Right kidney (tissue), 1 donor: Measurements from ENCODE around the gene EFNA2.

Experiments
- DNase-seq: peaks from one replicate; pipeline ENCODE4 v3.0.0-alpha.2; 2016

EFNA2 gene

DNA sequence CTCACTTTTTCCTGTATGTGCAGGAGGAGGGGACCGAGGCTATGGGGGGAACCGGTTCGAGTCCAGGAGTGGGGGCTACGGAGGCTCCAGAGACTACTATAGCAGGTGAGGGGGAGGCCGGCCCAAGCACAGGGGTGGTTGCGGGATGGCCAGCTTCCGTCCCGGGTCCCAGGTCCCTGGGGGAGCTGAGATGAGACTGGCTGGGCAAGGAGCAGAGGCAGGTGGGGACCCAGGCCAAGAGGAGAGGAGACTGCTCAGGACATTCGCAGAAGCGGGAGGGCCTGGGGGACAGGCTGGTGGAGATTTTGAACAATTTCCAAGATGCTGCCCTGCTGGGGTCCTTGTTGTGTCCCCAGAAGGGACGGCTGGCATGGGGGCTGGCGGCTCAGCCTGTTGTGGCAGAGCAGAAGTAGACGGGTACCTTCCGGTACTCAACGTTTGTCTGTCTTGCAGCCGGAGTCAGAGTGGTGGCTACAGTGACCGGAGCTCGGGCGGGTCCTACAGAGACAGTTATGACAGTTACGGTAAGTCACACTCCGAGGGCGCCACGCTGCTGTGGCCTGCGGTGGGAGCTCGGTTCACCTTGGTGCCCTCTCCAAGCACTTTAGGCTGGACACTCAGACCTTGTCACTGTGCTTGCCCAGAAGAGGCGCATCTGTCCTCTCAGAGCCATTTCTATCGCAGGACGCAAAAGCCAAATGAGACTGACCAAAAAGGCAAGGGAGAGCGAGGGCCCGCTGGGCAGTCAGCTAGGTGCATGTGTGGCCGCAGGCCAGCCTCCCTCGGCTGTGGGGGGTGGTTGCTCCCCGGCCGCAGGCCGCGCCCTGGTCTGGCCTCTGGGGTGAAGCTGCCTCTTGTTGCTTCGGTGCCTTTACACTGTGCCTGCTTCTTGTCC is 13.9 kb upstream of the EFNA2 start:
- no peak for DNase-seq

DNA sequence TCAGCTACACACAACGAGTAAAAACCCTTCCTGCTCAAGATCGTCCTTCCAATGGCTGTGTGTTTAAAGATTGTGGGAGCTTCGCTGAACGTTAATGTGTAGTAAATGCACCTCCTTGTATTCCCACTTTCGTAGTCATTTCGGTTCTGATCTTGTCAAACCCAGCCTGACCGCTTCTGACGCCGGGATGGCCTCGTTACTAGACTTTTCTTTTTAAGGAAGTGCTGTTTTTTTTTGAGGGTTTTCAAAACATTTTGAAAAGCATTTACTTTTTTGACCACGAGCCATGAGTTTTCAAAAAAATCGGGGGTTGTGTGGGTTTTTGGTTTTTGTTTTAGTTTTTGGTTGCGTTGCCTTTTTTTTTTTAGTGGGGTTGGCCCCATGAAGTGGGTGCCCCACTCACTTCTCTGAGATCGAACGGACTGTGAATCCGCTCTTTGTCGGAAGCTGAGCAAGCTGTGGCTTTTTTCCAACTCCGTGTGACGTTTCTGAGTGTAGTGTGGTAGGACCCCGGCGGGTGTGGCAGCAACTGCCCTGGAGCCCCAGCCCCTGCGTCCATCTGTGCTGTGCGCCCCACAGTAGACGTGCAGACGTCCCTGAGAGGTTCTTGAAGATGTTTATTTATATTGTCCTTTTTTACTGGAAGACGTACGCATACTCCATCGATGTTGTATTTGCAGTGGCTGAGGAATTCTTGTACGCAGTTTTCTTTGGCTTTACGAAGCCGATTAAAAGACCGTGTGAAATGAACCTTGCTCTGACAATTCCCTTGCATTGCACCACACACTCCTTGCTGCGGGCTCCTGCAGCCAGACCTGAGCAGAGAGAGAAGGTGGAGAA is 13.0 kb upstream of the EFNA2 start:
- DNase-seq: no peak

DNA sequence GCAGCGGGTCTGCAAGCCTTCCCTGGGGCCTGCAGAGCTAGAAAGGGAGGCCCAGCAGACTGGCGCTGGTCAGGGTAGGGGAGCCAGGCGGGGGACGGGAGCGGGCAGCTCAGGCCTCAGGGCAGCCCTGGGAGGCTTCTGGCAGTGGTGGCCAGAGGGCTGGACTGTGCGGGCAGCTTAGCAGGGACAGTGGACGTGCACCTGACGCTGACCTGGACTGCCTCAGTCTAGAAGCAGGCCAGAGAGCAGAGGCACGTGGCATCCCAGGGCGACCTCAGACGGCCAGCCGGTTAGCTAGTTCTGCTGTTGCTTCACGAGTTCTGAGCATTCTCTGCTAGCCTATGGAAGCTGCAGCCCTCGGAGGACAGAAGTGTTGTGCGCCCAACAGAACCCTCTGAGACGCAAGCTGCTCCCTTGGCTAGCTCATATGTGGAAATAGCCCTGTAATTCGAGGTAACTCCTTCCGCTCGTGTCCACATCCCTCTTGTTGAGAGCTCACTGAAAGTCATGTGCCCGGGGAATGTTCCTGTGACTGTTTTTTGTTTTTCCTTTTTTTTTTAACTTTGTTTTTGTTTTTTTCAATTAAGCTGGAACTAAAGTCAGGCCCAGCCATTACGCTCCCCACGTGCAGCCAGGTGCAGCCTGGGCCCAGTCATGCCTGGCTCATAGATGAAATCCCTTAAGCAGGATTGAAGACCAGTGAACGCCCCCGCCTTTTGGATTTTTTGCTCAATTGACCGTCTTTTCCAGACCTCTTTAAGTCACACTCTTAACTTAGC is 12.2 kb upstream of the EFNA2 start:
- no peak for DNase-seq

DNA sequence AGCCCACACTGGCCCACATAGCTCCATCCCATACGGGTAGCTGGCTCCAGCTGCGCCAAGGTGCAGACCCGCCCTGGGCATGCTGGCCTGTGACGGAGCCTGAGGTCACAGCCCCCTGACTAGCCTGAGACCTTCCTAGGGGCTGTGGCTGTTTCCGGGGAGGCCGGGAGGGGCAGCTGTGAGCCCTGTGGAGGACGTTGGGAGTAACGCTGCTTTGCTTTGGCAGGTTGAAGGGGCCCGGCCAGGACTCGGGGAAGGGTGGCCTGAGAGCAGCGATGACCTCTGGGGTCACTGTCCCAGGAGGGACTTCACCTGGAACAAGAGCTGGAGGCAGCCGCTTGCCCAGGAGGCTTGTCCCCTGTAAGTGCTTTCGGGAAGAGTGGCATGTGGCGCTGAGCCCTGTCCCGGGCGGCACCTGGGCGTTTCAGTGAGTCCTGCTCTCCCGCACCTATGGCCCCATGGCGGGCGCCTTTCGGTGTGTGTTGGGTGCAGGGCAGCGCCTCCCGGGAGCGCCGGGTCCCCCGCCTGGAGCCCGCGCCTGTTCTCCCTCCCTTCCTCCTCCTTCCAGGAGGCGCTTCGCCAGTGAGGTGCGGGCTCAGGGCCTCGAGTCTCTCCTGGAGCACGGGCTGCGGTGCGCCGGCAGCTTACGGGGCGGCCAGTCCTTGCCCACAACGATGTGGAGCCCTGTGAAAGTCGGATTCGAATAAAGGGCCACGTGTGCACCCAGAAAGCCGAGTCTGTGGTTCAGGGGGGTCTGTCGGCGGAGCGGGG is 11.4 kb upstream of the EFNA2 start:
- no peak for DNase-seq

DNA sequence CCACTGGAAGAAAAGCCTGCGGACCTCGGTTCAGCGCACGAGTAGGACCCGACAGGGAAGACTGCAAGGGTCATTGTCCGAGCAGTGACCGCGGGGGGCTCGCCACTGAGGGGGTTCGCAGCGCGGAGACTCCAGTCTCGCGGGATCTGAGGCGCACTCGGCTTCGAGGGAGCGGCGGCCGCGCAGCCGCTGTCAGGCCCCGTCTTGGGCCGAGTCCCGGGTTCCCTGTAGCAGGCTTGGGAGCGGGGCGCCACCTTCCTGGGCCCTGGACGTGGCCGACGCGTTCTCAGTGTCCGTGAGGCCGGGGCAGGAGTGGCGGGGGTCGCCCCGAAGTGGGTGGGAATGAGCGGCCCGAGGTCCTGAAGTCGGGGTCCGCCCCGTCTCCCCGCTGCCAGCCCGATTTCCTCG is 10.8 kb upstream of the EFNA2 start:
- DNase-seq: no peak

DNA sequence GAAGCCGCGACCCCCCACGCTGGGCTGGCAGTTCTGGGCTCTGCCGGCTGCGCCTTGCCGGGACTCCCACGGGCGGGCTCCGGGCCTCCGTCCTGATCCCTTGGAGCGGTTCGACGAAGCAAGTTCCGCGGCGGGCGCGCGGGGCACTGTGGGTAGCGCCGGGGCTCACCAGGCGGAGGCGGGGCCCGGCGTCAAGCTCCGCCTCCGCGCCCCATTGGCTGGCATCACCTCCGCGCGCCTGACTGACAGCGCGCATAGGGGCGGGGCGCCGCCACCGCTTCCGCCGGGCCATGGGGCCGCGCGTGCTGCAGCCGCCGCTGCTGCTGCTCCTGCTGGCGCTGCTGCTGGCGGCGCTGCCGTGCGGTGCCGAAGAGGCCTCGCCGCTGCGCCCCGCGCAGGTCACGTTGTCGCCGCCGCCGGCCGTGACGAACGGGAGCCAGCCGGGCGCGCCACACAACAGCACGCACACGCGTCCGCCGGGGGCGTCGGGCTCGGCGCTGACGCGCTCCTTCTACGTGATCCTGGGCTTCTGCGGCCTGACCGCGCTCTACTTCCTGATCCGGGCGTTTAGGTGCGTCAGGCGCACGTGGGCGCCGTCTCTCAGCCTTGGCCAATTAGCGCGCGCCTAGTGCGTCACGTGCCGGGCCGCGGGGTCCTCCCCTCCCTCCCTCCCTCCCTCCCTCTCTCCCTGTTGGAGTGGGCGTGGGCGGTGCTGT is 10.3 kb upstream of the EFNA2 start, which contains the start of gene FAM174C:
Gene FAM174C, plus strand, starts transcription at position 271 of the 716 bp plus-strand sequence. Its CDS starts 20 bp downstream, at position 291.
- DNase-seq: peak; percentile 90

DNA sequence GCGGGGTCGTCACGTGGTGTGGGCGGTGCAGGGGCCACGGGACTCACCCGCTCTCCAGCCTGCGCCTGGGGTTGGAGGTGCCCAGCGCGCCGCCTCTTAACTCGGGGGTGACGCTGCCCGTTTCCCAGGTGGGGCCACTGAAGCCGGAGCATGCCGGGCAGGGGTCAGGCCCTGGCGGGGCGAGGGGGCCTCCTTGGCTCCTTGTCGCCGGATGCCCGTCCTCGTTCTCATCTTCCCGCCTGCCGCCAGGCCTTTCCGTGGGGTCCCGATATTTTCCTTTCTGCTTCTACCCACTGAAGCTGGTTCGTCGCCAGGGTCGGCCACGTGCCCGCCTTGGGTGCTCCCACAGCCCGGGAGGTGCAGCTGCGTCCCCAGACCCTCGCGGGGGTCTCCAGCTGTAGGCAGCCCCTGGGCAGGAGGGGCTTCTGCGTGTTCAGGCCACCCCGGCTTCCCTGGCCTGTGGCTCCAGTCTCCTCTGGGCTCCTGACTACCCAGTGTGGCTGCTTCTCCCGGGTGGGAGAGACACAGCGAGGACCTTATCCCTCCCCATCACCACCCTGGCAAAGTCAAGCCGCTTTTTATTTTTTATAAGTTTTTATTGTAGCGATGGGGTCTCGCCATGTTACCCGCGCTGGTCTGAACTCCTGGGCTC is 9.6 kb upstream of the EFNA2 start:
- no peak for DNase-seq

DNA sequence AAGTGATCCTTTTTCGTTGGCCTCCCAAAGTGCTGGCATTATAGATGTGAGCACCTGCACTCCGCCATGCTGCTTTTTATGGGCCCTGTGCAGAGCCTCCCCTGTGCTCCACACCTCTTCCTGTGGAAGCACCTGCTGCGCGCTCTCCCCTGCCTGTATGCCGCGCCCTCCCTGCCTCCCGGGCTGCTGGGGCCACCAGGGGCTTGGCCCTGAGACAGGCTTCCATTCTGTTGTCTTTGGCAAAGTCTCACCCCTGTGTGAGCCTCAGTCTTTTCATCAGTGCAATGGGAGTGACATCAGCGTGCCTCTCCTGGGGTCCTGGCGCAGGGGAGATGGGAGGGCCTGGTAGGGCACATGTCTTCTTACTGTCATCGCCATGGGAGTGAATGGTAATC is 9.0 kb upstream of the EFNA2 start:
- DNase-seq: no peak

DNA sequence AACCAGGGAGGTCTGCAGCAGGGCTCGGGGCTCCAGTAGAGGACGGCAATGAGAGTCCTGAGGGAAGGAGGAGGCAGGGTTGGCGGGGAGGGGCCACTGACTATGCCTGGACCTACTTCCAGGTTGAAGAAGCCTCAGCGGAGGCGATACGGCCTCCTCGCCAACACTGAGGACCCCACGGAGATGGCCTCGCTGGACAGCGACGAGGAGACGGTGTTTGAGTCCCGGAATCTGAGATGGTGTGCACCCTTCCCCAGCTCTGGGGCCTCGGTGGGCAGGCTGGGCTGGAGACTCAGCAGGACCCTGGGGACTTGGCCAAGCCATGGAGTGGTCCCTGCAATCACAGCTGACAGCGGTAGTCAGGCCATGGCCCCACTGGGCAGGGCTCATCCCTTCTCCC is 8.6 kb upstream of the EFNA2 start:
- no peak for DNase-seq

DNA sequence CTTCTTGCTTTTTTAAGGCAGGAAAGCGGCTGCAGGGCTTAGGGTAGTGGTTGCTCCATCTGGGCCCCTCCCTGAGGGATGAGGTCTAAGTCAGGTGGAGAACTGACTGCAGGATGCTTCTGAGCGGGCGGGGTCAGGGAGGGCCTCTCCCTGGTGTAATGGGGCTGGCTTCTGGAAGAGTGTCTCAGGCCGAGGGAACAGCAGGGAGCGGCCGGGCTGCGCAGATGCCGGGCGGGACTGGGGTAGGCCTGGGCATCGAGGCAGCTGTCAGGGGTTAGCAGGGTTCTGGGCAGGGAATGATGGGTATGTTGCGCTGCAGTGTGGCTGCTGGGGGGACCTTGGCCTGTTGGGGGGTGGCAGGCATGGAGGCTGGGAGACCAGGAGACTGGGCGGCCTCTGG is 7.6 kb upstream of the EFNA2 start:
- no peak for DNase-seq

DNA sequence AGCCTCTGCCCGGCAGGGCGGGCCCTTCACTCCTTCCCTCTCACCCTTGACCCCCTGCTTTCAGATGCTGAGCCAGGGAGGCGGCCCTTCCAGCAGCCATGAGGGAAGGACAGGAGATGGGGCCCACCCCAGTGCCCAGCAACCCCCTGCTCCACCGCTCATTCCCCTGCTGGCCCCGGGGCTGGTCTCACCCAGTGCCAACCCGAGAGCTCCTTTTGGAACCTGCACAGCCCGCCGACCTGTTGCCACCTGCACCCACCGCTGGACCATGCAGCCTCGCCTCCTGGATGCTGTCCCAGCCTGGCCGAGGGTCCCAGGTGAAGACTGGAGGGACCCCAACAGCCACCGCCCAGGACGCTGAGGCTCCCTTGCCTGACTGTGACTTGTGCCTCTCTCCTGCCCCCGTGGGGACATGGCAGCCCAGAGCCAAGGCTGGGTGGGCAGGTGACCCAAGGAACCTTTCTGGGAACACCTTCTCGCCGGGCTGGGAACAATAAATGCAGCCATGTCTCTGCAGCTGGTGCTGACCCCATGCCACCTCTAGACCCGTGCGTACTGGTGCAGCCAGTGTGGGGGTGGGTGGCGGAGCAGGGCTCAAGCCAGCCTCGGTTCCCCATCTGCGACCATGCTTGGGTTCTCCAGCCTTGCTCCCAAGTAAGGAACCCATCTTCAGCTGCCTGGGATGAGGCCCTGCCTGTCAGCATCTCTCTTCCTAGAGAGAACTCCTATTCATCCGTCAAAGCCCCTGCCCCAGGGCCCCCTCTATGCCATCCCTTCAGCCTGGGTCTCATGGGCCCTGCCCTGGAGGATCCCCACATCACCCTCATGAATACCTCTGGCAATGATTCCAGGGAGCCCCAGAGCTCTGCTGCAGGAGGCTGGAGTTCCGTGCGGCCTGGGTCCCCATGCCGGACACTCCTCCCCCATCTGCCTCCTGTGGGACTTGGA is 6.7 kb upstream of the EFNA2 start:
- no peak for DNase-seq

DNA sequence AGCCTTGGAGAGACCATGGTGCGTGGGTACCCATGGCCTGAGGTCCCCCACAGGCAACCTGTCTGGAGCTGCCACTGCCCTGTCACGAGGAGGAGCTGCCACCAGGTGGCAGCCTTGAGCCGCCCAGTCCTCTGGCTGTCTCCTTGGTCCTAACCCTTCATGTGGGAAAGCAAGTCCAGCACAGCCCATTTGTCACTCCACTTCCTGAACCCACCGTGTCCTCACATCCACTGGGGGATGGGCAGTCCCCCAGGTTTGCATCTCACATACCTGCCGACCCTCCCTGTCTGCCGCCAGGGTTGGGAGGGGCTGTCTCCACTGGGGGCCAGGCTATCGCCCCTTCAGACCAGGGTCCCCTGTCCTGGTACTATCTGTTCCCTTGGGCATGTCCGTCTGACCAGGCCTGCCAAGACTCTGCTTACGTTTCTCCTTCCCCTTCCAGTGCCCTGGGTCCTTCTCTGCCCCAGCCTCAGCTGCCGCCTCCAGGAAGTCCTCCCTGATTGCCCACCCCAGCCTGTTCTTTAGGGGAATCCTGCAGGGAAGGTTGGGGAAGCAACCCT is 5.8 kb upstream of the EFNA2 start:
- DNase-seq: peak; percentile 74

DNA sequence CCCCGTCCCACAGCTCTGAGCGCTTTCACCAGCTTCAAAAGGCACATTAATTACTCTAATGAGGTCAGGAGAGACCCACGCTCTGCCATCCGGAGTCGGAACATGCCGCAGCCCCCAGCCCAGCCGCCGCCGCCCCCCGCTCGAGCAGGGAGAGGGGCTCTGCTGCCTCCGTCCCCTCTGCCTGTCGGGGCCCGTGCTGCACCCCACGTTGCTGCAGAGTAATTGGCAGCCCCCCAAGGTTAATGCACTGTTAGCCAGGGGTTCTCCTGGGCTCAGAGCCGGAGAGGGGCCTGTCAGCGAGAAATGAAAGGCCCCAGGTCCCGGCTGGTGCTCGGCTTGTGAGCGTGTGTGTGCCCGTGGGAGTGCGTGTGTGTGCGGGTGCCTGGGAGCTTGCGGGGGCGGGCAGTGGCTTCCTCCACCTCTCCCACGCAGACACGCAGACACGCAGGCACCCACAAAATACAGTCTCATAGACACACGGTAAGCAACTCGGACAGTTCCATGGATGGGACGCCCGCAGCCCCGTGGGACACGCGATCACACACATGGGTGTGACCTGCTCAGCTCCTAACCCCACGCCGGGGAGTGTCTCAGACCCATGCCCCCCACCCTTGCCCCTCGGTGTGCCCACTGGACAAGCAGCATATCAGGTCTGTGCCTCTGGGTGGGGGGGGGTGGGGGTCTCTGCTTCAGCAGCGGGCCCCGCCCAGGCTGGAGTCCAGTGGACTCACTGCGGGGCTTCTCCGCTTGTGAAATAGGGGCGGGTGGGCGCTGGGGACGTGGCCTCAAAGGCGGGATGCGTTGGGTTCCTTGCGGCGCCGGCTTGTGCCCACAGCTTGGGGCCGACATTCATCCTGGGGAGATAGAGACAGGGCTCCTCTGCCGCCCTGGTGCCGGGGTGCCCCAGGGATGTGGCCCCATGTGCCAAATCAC is 4.8 kb upstream of the EFNA2 start:
- no peak for DNase-seq

DNA sequence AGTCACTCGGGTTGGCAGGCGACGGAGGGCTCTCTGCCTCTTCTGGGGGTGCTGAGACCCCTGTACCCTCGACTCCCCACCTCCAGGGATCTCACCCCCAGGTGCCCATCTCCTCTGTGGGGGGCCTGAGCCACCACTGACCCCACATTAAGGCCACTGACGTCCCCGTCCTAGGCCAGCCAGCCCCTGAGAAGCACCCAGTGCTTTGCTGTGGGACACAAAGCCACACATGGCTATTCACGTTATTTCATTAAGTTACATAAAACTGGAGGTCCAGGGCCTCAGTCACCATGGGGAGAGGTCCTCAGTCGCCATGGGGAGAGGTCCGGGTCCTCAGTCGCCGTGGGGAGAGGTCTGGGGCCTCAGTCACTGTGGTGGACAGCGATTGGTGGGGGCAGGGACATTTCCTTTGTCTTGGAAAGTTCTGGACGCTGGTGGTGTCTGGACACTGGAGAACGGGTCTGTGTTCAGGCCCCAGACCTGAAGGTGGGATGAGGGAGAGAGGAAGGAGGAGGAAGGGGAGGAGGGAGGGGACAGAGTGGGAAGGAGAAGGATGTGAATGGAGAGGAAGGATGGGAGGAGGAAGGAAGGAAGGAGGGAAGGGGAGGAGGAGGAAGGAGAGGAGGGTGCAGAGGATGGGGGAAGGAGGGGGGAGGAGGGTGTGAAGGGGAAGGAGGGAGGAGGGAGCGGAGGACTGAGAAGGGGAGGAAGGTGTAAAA is 3.9 kb upstream of the EFNA2 start:
- no peak for DNase-seq

DNA sequence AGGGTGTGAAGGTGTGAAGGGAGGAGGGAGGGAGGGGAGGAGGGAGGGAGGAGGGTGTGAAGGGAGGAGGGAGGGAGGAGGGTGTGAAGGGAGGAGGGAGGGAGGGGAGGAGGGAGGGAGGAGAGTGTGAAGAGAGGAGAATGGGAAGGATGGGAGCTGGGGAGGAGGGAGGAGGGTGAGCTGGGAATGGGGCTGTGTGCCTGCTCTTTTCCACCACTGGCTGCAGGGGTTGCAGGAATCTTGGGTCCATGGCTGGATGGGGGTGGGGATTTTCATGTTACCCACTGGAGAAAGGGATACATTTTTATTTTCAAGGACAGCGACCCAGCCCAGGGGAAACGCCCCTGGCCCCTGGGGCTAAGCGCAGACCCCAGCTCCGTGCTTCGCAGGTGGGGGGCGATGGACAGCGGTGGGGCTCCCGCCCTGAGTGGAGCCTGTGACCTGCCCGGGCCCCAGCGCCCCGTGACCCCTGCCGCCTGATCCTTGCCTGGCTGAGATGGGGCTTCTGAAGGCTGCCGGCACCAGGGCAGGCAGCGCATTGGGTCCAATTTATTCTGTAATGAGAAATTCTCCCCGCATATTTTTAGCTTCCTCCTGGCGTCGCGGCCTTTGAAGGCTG is 3.0 kb upstream of the EFNA2 start:
- DNase-seq: no peak

DNA sequence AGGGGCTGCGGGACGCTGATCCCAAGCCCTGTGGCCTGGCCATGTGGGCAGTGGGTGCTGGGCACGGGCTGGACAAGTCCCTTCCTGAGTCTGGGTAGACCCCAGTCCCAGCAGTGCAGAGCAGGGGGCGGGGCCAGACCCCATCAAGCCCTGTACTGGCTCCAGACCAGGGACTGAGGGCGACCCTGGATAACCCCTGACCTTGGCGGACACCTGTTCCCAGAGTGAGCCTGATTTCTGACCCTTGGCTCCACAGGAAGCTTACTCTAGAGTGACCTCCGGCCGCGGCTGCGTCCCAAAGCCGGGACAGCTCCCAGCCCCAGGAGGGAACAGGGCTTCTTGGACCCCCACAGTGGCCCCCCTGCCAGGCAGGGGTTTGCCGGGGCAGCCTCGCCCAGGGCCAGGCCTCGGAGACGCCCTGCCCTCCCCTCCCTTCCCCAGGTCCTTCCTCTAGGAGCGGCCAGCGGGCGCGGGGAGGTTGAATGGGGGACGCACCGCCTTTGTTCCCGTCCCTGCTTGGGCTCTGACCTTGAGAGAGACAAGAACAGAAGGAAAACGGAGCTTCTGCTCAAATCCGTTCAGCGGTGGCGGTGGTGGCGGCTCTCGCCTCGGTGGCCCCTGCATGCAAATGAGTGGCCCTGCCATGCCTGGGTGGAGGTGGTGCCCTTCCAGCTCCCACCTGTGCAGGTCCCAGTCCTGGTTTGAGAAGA is 2.3 kb upstream of the EFNA2 start:
- no peak for DNase-seq
